Stimulated activated CD4-positive, alpha-beta T cell treated with anti-CD3 and anti-CD28 coated beads, Interleukin-1b, Interleukin-23, amount 100 ng/mL, for 48 hours (primary cell): ENCODE data around the gene ZNF432.
A peak's percentile ranks its signal among the peaks of the same experiment; 100 is the strongest.
"Not testable (repeated sequence)": the region's sequence is repeated elsewhere in the genome, so short reads cannot be mapped to it uniquely, and the experiment has no call there.

Source experiments
- DNase-seq: peaks from one replicate; pipeline ENCODE4 v3.0.0-alpha.2; 2020

The ZNF432 gene

DNA sequence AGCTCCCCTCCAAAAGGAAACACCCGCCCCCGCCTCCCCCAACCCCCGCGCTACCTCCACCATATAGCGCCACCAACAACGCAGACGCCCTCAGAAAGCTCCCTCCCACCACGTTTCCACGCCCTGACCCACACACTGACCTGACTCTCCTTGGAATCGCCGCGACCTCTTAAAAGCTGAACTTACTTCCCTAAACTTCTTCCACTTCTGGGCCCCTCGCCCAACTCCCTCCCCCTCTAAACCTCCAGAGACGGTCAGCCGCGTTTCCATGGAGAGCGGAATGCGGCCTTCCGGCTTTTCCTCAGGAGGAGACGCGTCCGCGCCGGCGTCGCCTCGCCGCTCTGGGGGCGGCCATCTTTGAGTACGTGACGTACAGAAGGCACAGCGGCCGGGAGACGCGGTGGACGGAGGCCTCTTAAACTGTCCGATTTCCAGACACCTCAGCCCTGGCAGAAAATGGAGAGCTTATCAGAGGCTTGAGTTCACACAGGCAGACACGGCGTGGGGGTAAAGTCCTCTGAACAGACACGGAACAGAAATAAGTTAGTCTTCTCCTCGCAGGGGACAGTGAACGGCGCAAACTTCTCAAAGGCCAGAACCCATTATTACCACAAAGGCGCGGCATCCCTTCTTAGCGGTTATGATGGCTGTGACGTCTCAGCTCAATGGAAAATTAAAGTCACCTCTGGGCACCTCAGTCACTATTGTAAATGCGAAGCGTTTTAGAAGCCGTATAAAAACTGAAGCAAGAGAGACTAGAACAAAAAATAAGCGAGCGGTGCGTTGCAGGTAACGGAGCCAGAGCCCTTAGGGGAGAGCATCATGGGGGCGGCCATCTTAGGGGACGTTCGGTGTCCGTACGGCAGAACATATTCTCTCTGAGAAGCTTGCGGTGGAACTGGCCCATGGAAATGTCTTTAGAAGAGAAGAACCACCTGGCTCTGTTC lies at the start of gene ZNF432:
ZNF432 (minus strand) TSS at position 284 of the 947 bp plus-strand sequence. CDS start 1,970 bp downstream, outside the sequence.
- peak; percentile 78 for DNase-seq

DNA sequence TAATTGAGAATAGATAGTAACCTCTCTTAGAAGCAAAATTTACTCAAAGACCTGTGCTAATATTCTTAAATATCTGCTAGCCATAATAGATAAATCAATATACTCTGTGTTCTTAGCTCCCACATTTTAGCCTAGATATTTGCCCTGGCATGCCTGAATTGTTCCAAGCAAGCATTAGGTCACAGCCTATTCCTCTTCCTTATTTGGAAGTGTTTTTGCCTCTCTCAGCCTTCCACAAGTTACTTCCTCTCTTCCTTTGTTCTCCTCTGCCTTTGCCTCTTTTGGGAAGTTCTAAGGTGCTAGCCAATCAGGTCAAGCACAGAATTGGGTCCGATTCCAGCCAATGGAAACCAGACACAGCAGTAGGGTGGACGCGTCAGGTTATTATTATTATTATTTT lies 47.8 kb upstream of the ZNF432 start:
- not testable (repeated sequence) for DNase-seq

DNA sequence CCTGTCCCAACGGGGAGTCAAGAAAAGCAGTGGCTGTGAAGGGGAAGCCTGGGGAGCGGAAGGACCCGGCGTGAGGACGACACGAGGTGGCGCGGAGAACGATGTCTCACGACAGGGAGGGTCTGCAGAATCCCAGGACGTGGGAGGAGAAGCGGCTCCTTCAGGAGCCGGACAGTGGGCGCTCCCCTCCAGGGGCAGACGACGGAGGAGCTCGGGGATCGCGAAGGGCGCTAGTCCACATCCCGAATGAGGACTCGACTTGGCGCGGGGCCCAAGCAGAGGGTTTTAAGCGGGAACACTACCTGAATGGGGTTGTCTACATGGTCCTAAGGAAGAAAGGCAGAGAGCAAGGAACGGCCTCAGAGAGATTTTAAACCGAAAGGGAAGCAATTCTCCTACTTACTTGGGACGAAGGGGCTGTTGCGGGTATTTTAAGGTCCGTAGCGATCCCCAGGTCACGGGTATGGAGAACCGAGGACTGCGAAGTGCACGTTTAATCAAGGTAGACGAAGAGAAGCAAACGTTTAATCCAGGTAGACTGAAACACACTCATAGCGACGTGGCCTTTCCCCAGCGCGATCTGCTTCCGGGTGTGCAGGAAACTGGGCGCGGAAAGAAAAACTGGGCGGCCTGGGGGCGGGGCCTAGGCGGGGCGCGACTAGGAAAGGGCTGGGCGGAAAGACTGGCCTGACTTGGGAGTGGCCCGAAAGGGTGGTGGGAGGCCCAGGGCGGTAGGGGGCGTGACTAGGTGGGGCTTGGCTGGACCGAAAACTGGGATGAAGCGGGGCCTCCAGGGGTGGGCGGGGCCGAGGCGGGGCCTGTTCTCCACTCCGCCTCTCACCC lies 46.8 kb upstream of the ZNF432 start, which contains the start of gene ZNF841:
ZNF841 (minus strand) TSS at position 594 of the 843 bp plus-strand sequence. CDS start 10,964 bp downstream, outside the sequence.
- DNase-seq: peak; percentile 92

DNA sequence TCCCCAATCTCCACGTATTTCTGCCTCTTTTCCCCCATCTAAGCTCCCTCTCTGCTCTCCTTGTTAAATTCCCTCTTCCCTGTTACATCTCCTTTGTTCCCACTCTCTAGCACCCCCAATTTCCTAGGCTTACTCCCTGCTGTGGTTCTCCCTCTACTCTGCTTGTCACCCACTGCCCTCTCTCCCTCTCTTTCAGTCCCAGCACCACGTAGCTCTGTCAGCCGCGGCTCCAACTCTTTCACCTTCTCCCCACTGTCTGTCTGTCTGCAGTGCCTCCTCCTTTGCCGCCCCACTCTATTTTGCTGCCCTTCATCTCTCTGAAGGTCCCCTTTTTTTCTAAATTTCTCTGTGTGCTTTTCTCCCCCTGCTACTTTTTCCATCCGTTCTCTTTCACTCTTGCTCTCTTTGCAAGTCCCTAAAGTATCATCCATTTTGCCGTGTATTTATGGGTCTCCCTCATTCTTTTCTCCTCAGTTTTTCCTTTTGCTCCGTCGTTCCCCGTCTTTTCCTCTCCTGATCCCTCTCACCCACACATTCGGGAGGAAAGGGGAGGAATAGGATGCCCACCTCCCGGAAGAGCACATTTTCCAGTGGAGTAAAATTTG lies 46.0 kb upstream of the ZNF432 start:
- no peak for DNase-seq

DNA sequence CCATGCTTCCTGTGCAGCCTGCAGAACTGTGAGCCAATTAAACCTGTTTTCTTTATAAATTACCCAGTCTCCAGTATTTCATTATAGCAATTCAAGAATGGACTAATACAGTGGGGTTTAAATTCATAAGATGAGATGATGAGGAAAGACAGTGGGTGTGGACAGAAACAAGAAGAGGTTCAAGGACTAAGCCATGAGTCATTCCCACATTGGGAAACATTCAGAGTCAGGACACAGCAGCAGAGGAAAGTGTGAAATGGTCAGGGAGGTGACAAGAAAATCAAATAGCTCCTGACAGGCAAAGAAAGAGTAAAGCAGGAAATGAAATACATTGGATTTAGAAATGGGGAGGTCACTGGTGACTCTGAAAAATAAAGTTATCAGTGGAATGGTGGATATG lies 37.8 kb upstream of the ZNF432 start:
- no peak for DNase-seq

DNA sequence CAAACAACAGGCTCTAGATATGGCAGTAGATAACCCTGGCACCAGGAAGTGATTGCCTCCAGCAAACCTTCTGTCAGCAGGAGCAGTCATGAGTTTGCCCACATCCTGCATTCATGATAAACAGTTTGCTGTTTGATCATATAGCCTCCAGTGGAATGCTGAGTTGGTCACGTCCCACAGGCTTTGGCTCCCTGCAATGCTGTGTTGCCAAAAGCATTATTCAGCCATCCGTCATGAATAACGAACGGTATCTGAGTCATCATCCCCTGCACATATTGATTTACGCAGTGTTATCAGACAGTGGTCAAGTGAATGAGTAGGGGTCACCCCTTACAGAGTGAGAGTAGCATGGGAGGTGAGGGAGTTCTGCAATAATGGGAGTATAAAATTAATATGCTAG lies 21.9 kb upstream of the ZNF432 start:
- DNase-seq: no peak

DNA sequence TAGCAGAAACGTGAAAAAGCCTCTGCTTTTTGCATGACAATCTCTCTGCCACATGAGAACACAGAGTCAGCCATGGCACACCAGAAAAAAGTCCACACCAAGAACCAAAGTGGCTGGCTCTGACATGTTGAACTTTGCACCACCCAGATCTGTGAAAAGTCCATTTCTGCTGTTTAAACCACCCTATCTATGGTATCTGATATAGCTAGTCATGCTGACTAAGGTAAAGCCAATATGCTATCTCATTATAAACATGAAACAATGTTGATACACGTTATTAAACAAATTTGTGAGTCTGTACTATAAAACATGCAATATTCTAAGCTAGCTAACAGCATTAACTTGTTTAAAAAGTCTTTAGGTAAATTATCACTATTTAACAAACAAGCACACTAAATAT lies 21.0 kb upstream of the ZNF432 start:
- no peak for DNase-seq

DNA sequence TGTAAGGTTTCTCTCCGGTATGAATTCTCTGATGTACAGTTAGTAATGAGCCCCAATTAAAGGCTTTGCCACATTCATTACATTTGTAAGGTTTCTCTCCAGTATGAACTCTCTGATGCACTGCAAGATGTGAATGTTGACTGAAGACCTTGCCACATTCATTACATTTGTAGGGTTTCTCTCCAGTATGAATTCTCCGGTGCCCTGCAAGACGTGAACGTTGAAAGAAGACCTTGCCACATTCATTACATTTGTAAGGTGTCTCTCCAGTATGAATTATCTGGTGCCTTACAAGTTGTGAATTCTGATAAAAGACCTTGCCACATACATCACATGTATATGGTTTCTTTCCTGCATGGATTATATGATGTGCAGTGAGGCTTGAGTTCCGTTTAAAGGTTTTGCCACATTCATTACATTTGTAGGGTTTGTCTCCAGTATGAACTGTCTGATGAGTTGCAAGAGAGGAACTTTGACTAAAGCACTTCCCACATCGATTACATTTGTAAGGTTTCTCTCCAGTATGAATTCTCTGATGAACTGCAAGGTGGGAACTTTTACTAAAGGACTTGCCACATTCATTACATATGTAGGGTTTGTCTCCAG lies 17.7 kb upstream of the ZNF432 start:
- DNase-seq: no peak

DNA sequence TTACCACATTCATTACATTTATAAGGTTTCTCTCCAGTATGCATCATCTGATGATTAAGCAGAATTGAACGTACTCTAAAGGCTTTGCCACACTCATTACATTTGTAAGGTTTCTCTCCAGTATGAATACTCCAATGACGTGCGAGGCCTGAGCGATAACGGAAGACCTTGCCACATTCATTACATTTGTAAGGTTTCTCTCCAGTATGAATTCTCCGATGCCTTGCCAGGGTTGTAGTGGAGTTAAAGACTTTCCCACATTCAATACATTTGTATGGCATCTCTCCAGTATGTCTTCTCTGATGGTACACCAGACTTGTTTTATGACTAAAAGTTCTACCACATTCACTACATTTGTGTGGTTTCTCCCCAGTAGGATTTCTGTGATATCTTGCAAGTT lies 16.8 kb upstream of the ZNF432 start:
- no peak for DNase-seq

DNA sequence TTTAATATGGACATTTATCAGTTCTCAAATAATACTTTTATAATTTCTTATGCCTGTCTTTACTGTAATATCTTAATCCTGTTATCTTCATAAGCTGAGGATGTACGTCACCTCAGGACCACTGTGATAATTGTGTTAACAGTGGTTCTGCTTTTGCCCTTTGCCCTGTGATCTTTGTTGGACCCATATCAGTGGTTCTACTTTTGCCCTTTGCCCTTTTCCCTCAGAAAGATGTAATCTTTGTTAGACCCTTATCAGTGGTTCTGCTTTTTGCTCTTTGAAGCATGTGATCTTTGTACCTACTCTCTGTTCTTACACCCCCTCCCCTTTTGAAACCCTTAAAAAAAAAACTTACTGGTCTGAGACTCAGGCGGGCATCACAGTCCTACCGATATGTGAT lies 7.8 kb upstream of the ZNF432 start:
- DNase-seq: not testable (repeated sequence)

DNA sequence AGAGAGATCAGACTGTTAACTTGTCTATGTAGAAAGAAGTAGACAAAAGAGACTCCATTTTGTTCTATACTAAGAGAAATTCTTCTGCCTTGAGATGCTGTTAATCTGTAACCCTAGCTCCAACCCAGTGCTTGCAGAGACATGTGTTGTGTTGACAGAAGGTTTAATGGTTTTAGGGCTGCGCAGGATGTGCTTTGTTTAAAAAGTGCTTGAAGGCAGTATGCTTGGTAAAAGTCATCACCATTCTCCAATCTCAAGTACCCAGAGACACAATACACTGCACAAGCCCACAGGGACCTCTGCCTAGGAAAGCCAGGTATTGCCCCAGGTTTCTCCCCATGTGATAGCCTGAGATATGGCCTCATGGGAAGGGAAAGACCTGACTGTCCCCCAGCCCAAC lies 3.1 kb upstream of the ZNF432 start:
- not testable (repeated sequence) for DNase-seq

DNA sequence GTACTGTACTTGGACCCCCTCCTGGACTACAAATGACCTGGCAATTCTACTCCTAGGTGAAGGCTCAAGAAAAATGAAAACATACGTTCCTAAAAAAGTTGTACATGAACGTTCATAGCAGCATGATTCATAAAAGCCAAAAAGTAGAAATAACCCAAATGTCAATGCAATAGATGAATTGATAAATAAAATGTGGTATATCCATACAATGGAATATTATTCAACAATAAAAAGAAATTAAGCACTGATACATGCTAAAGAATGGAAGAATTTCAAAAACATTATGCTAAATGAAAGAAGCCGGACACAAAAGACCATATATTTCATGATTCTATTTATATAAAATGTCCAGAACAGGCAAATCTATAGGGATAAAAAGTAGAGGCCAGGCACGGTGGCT lies 9.5 kb downstream of the ZNF432 start:
- no peak for DNase-seq

DNA sequence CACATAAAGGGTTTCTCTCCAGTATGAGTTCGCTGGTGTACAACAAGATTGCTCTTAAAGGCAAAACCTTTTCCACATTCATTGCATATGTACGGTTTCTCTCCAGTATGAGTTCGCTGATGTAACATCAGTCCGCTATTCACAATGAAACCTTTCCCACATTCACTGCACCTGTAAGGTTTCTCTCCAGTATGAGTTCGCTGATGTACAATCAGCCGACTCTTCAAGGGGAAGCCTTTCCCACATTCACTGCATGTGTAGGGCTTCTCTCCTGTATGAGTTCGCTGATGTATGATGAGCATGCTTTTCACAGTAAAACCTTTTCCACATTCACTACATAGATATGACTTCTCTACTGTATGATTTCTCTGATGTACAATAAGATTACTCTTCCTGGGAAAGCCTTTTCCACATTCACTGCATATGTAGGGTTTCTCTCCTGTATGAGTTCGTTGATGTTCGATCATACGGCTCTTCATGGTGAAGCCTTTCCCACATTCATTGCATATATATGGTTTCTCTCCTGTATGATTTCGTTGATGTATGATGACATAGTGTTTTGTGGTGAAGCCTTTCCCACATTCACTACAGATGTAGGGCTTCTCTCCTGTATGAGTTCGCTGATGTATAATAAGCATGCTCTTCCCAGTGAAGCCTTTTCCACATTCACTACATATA lies 14.4 kb downstream of the ZNF432 start:
- no peak for DNase-seq

DNA sequence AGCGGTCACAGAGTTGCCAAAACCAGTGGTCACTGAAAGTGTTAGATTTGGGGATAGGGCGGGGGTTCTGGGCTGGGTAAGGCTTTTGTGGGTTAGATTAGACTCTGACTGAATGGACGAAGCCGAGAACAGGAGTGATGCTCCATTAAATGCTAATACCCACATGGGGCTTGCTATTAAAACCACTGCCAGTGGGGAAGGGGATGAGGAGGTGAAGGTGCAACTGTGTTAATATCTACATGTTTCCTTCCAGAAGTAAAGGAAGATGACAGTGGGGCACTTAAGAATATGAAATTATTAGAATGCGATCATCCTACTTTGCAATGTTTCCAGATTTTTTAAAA lies 19.9 kb downstream of the ZNF432 start:
- no peak for DNase-seq

DNA sequence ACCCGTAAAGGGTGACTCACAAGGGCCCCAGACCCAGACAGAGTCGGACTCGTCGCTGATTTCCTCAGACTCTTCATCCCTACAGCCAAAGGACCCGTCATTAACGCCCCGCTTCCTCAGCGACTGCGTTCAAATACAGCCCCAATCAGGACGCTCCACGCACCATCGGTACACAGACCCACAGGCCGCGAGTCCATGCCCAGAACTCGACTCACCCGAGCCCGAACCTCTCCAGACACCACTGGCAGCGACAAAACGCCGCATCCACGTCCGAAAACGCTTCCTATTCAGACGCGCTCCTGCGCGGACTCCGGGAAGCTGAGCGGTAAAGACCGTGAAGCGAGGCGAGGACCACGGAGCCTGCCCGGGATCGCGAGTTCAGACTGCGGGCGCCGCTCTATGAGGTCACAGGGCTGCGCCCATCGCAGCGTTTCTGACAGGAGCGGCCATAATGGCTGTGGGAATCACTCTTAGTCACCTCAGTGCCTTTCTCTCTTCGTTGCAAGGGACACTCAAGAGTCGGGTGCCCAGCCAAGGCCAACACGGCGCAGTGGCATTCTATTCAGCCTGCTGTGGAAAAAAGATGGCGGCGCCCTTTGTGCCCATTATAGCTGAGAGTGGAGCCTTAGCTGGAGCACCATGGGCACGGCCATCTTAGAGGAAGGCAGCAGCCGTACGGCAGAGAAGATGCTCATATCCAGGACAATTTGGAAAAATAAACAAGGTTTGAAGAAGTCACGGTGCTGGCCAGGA lies 20.4 kb downstream of the ZNF432 start, which contains the start of gene ZNF614:
ZNF614 (minus strand) TSS at position 353 of the 753 bp plus-strand sequence. CDS start 2,634 bp downstream, outside the sequence.
- peak; percentile 86 for DNase-seq

DNA sequence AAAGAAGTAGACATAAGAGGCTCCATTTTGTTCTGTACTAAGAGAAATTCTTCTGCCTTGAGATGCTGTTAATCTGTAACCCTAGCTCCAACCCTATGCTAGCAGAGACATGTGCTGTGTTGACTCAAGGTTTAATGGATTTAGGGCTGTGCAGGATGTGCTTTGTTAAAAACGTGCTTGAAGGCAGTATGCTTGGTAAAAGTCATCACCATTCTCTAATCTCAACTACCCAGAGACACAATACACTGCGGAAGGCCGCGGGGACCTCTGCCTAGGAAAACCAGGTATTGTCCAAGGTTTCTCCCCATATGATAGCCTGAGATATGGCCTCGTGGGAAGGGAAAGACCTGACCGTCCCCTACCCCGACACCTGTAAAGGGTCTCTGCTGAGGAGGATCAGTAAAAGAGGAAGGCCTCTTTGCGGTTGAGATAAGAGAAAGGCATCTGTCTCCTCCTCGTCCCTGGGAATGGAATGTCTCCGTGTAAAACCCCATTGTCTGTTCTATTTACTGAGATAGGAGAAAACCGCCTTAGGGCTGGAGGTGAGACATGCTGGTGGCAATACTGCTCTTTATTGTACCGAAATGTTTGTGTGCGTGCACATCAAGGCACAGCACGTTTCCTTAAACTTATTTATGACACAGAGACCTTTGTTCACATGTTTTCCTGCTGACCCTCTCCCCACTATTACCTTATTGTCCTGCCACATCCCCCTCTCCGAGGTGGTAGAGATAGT lies 22.2 kb downstream of the ZNF432 start:
- DNase-seq: not testable (repeated sequence)

DNA sequence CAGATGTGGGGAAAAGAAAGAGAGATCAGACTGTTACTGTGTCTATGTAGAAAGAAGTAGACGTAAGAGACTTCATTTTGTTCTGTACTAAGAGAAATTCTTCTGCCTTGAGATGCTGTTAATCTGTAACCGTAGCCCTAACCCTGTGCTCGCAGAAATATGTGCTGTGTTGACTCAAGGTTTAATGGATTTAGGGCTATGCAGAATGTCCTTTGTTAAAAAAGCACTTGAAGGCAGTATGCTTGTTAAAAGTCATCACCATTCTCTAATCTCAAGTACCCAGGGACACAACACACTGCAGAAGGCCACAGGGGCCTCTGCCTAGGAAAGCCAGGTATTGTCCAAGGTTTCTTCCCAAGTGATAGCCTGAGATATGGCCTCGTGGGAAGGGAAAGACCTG lies 24.2 kb downstream of the ZNF432 start:
- not testable (repeated sequence) for DNase-seq

DNA sequence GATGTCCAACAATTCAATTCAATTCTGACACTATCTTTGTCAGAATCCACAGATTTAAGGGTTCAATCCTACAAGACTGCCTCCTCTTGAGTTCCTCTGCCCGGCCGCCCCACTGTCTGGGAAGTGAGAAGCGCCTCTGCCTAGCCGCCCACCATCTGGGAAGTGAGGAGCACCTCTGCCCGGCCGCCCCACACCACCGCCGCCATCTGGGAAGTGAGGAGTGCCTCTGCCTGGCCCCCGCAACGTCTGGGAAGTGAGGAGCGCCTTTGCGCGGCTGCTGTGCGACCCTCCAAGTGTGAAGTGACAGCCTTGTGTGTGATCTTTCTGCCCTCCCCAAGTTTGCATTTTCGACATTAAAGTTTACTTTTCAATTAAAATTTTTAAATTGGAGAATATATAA lies 26.4 kb downstream of the ZNF432 start:
- DNase-seq: no peak

DNA sequence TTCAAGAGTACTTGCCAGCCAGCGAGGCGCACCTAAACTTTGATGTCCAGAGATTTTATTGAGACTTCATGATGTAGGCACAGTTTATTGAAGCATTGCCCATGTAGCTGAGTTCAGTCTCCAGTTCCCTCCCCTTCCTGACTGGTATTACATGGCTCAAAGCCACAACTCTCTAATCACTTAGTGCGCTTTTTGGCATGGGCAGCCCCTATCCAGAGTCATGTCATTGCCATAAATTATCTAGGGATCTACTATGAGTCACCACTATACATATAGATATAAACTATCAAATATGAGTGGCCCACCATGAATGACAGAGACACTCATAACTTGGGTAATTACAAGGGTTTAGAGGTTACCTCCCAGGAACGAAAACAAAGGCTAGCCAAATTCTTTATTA lies 28.1 kb downstream of the ZNF432 start:
- no peak for DNase-seq

DNA sequence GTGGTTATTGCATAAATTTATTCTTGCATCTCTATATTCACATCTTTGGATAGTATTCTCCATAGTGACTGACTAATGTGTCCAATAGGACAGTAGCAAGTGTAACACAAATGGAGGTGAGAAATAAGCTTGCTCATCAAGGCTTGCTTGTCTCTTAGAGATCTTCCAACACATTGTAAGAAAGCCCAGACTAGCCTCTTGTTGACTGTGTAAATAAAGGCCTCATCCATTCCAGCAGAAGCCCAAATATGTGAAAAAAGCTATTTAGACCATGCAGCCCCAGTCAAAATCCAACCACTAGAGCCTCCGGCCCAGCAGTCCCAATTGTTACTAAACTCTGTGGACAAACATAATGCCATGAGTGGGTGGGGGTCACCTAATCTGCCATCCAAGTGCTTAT lies 38.0 kb downstream of the ZNF432 start:
- DNase-seq: no peak
